ENCODE results near the gene GFRA1. TPM values are rescaled to one million over a fixed set of nuclear protein-coding genes. Genes with fewer than 3 reads are reported as not detected.

The GFRA1 gene
- total RNA-seq, 1 experiment from 2014 or later = 0.30 TPM

- ChIA-PET CTCF (no interaction called here), RAD21 (ENCODE audit: low non-redundant PET in 1 of 2, low total read pairs in 2 of 2, uncharacterized antibody in 2 of 2, unreplicated experiment in 2 of 2) (no interaction called here), POLR2A (no interaction called here)
- H3K4me2 ChIP-seq (ENCODE audit: low read length) = no peak overlapping the region
- H4K20me1 ChIP-seq (ENCODE audit: insufficient read depth) = no peaks in the 10 kb centered on the region
- H3K27ac ChIP-seq (ENCODE audit: low read depth, low read length) = no peak overlapping the region
- H3K9me2 ChIP-seq (ENCODE audit: insufficient read depth) = no peaks in the 10 kb centered on the region
- no peak overlapping the region for H3K9ac ChIP-seq (ENCODE audit: low read length)
- H3K36me3 ChIP-seq (ENCODE audit: control insufficient read depth in 1 of 2, insufficient read depth in 2 of 2, low read length in 2 of 2) = no peaks in the 10 kb centered on the region
- ATAC-seq = no peak
- H3K79me2 ChIP-seq (ENCODE audit: insufficient read depth, low read length) = no peaks in the 10 kb centered on the region
- H3K4me3 ChIP-seq (replicated peaks in 1 of 2; ENCODE audit: low read depth in 1 of 2, low read length in 2 of 2) = no peak overlapping the region
- no peak for TF ChIP-seq YY1 (IDR thresholded peaks at IDR 0.05; ENCODE audit: extremely low read depth, insufficient replicate concordance, low read depth, low read length)
- no peak for DNase-seq (ENCODE audit: low read depth, low spot score)
- no peaks in the 10 kb centered on the region for H3K4me1 ChIP-seq (ENCODE audit: control insufficient read depth in 1 of 2, insufficient read depth in 2 of 2, low read length in 2 of 2)
- intact Hi-C loops (cut with micrococcal nuclease) = no loop called here
- no TSS peak for BruUV-seq (replicated peaks)
- H2AFZ ChIP-seq (ENCODE audit: low read depth, low read length, poor library complexity, severe bottlenecking) = no peak overlapping the region
- H3K27me3 ChIP-seq (ENCODE audit: insufficient read depth, low read length) = peaks cover 29% of the 10 kb centered on the region
- H3K9me3 ChIP-seq (ENCODE audit: control insufficient read depth in 1 of 2, insufficient read depth in 1 of 2, low read depth in 1 of 2, low read length in 2 of 2) = no peaks in the 10 kb centered on the region
Measured at GRCh38 chr10:116154651-116155050, 118.4 kb downstream of the GFRA1 start.

GRCh38 chr10:116151076-116151475, 121.9 kb downstream of the GFRA1 start:
- TF ChIP-seq CBX3 (IDR thresholded peaks at IDR 0.05; ENCODE audit: low read depth) = no peak
- no peak for TF ChIP-seq POLR2A (IDR thresholded peaks at IDR 0.05; ENCODE audit: borderline replicate concordance, extremely low read depth, insufficient read depth, insufficient read length)
- TF ChIP-seq TCF7L2 (IDR thresholded peaks at IDR 0.05; ENCODE audit: borderline replicate concordance, extremely low read depth, insufficient read depth, insufficient read length) = no peak
- TF ChIP-seq EZH2 (IDR thresholded peaks at IDR 0.05) = no peak
- no peak for TF ChIP-seq CTCF (IDR thresholded peaks at IDR 0.05 in 2 of 3, conservative IDR thresholded peaks at IDR 0.05 in 1 of 3; ENCODE audit: borderline replicate concordance in 1 of 3, insufficient read depth in 1 of 3, low read depth in 2 of 3, low read length in 2 of 3)
- no peak for TF ChIP-seq ATF3 (IDR thresholded peaks at IDR 0.05)
- TF ChIP-seq EZH2phosphoT487 (IDR thresholded peaks at IDR 0.05; ENCODE audit: borderline replicate concordance) = no peak
- TF ChIP-seq ZFX (IDR thresholded peaks at IDR 0.05) = no peak
- TF ChIP-seq YY1 (IDR thresholded peaks at IDR 0.05; ENCODE audit: extremely low read depth, insufficient replicate concordance, low read depth, low read length) = no peak
- TF ChIP-seq CEBPB (IDR thresholded peaks at IDR 0.05; ENCODE audit: low read depth) = no peak
- no peak for TF ChIP-seq RAD21 (IDR thresholded peaks at IDR 0.05; ENCODE audit: low read depth)
- TF ChIP-seq JUND (IDR thresholded peaks at IDR 0.05) = no peak
- TF ChIP-seq ZNF274 (IDR thresholded peaks at IDR 0.05; ENCODE audit: low read depth, low read length) = no peak
- no peak for TF ChIP-seq SRF (IDR thresholded peaks at IDR 0.05; ENCODE audit: low read depth)
- no peak for TF ChIP-seq SIN3A (IDR thresholded peaks at IDR 0.05; ENCODE audit: low read depth)
- peaks cover 33% of the 10 kb centered on the region for H3K27me3 ChIP-seq (ENCODE audit: insufficient read depth, low read length)
- H3K9me2 ChIP-seq (ENCODE audit: insufficient read depth) = no peaks in the 10 kb centered on the region
- no peaks in the 10 kb centered on the region for H3K4me1 ChIP-seq (ENCODE audit: control insufficient read depth in 1 of 2, insufficient read depth in 2 of 2, low read length in 2 of 2)
- no peak overlapping the region for H2AFZ ChIP-seq (ENCODE audit: low read depth, low read length, poor library complexity, severe bottlenecking)
- H3K79me2 ChIP-seq (ENCODE audit: insufficient read depth, low read length) = no peaks in the 10 kb centered on the region
- no TSS peak for BruUV-seq (replicated peaks)
- CTCF ChIA-PET = no interaction called here
- H3K9me3 ChIP-seq (ENCODE audit: control insufficient read depth in 1 of 2, insufficient read depth in 1 of 2, low read depth in 1 of 2, low read length in 2 of 2) = no peaks in the 10 kb centered on the region
- RAD21 ChIA-PET (ENCODE audit: low non-redundant PET in 1 of 2, low total read pairs in 2 of 2, uncharacterized antibody in 2 of 2, unreplicated experiment in 2 of 2) = no interaction called here
- no peaks in the 10 kb centered on the region for H4K20me1 ChIP-seq (ENCODE audit: insufficient read depth)
- DNase-seq (ENCODE audit: low read depth, low spot score) (no peak), ATAC-seq (no peak)
- H3K9ac ChIP-seq (ENCODE audit: low read length) = no peak overlapping the region
- no peak overlapping the region for H3K4me3 ChIP-seq (replicated peaks in 1 of 2; ENCODE audit: low read depth in 1 of 2, low read length in 2 of 2)
- POLR2A ChIA-PET = no interaction called here
- intact Hi-C loops (cut with micrococcal nuclease) = no loop called here
- no peak overlapping the region for H3K27ac ChIP-seq (ENCODE audit: low read depth, low read length)
- H3K4me2 ChIP-seq (ENCODE audit: low read length) = no peak overlapping the region
- no peaks in the 10 kb centered on the region for H3K36me3 ChIP-seq (ENCODE audit: control insufficient read depth in 1 of 2, insufficient read depth in 2 of 2, low read length in 2 of 2)
